ENCODE data around the gene EFNB1. TPM values are rescaled to one million over a fixed set of nuclear protein-coding genes. Genes with fewer than 3 reads are reported as not detected.

Gene EFNB1
- total RNA-seq, 1 experiment from 2014 or later, result 16.4 TPM

DNA sequence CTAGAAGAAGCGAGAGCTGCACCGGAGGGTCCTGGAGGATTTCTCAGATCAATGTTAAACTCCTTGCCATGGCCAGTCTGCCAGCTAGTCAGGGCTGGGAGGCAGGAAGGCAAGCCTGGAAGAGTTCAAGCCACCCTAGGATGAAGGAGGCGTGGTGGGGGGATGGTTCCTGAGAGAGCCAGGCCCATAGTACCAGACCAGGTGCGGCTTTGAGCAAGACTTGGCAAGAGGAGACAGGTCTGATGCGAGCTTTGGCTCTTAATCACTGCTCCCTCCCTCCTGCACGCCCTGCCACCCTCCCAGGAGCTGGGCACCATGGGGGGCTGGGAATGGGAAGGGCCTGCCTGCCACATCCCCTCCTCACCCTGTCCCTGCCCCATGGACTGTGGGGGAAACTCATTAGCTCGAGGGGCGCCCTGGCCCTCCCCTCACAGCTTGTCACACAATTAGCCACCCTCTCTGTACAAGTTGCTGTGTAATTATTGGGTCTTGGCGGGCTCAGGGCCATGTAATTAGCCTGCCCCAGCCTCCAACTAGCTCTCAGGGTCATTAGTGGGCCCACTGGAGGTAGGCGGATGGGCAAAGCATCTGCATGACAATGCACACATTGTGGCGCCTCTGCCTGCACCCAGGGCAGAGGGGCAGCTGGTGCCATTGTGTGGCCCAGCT is 50.3 kb downstream of the EFNB1 start:
- H3K27me3 Mint-ChIP-seq (ENCODE audit: low read depth), result peaks cover 3% of the 10 kb centered on the region; the same call in 1 of the 2 replicates
- H3K36me3 Mint-ChIP-seq, result no peaks in the 10 kb centered on the region
- no peak for ATAC-seq
- no peak overlapping the region for H3K27ac Mint-ChIP-seq
- no peaks in the 10 kb centered on the region for H3K9me3 Mint-ChIP-seq
- POLR2A ChIA-PET, result no interaction called here
- no peak for DNase-seq (ENCODE audit: low spot score)
- TF ChIP-seq ZNF232 (CRISPR knock-in tag; IDR thresholded peaks at IDR 0.05), result no peak
- TF ChIP-seq RORB (CRISPR knock-in tag; IDR thresholded peaks at IDR 0.05), result no peak
- TF ChIP-seq, protein P1, sequence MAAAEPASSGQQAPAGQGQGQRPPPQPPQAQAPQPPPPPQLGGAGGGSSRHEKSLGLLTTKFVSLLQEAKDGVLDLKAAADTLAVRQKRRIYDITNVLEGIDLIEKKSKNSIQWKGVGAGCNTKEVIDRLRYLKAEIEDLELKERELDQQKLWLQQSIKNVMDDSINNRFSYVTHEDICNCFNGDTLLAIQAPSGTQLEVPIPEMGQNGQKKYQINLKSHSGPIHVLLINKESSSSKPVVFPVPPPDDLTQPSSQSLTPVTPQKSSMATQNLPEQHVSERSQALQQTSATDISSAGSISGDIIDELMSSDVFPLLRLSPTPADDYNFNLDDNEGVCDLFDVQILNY (CRISPR knock-in tag; IDR thresholded peaks at IDR 0.05), result no peak
- TF ChIP-seq TEAD1 (CRISPR knock-in tag; IDR thresholded peaks at IDR 0.05), result no peak
- no peak for TF ChIP-seq TEAD4 (CRISPR knock-in tag; IDR thresholded peaks at IDR 0.05)
- TF ChIP-seq OVOL2 (CRISPR knock-in tag; IDR thresholded peaks at IDR 0.05; ENCODE audit: borderline replicate concordance), result no peak
- no peak for TF ChIP-seq JAZF1 (CRISPR knock-in tag; IDR thresholded peaks at IDR 0.05)
- TF ChIP-seq NR1H2 (CRISPR knock-in tag; IDR thresholded peaks at IDR 0.05), result no peak
- TF ChIP-seq ZNF532 (CRISPR knock-in tag; IDR thresholded peaks at IDR 0.05; ENCODE audit: borderline replicate concordance), result no peak
- CTCF ChIA-PET, result interaction anchor here (1.2 to 3.5 kb wide), 2 partner anchors 51 to 343 kb away, joined by 3 to 23 read pairs; partner anchors contain the start of gene EFNB1
- no peak overlapping the region for H3K4me3 Mint-ChIP-seq
- peaks cover 49% of the 10 kb centered on the region for H3K4me1 Mint-ChIP-seq

DNA sequence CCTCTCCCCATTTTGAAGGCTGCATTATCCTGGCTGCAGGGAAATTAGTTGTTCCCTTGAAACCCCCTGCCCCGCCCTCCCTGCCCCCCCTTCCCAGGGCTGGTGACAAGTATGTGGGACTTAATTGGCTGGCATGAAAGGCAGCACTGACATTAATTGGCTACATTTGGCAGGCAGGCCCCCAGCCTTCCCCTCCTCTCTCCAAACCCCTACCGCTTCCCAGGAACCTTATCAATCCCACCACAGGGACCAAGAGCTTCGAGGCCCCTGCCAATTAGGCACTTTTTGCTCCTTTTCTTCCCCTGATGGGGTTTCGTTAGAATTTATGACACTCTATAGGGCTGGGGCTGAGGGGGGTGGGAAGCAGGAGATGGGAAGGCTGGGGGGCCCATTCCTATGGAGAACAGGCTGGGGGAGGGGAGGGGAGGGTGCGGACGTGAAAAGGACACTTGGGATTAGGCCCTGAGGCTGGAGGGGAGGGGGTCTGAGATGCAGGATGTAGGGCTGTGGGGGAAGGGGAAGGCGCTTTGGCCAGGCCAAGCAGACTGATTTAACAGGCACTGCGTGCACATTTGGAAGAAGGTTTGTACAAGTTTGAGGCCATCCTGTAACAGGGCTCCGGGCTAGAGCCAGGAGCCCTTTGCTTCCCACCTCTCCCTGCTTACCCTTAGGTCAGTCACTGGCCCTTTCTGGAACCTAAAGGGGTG is 52.2 kb downstream of the EFNB1 start:
- Mint-ChIP-seq H3K4me3 (no peak overlapping the region), H3K27ac (no peak overlapping the region), H3K4me1 (peaks cover 47% of the 10 kb centered on the region), H3K9me3 (no peaks in the 10 kb centered on the region), H3K27me3 (ENCODE audit: low read depth) (peaks cover 6% of the 10 kb centered on the region), H3K36me3 (no peaks in the 10 kb centered on the region)
- ChIA-PET CTCF (interaction anchor here (1.0 to 3.5 kb wide), 2 partner anchors 12 to 53 kb away, joined by 3 to 23 read pairs; partner anchors contain the start of gene EFNB1), POLR2A (no interaction called here)
- DNase-seq (ENCODE audit: low spot score) (peak; percentile 31), ATAC-seq (peak; percentile 66)
- TF ChIP-seq SMAD4 (CRISPR knock-in tag; IDR thresholded peaks at IDR 0.05) (no peak), ZNF232 (CRISPR knock-in tag; IDR thresholded peaks at IDR 0.05) (no peak), HMGA2 (CRISPR knock-in tag; IDR thresholded peaks at IDR 0.05) (no peak), OVOL2 (CRISPR knock-in tag; IDR thresholded peaks at IDR 0.05; ENCODE audit: borderline replicate concordance) (no peak), CBFB (CRISPR knock-in tag; IDR thresholded peaks at IDR 0.05; ENCODE audit: low read depth) (no peak), NFYB (CRISPR knock-in tag; conservative IDR thresholded peaks at IDR 0.05; ENCODE audit: low read depth) (no peak), TEAD4 (CRISPR knock-in tag; IDR thresholded peaks at IDR 0.05) (no peak), NFATC4 (CRISPR knock-in tag; IDR thresholded peaks at IDR 0.05) (no peak), NR2C2 (CRISPR knock-in tag; IDR thresholded peaks at IDR 0.05) (no peak), EMX1 (CRISPR knock-in tag; IDR thresholded peaks at IDR 0.05) (no peak), ZNF317 (CRISPR knock-in tag; IDR thresholded peaks at IDR 0.05; ENCODE audit: borderline replicate concordance, low read depth) (no peak), ERG (CRISPR knock-in tag; IDR thresholded peaks at IDR 0.05) (no peak), AFF4 (CRISPR knock-in tag; IDR thresholded peaks at IDR 0.05; ENCODE audit: borderline replicate concordance) (no peak)
- TF ChIP-seq, protein P2, sequence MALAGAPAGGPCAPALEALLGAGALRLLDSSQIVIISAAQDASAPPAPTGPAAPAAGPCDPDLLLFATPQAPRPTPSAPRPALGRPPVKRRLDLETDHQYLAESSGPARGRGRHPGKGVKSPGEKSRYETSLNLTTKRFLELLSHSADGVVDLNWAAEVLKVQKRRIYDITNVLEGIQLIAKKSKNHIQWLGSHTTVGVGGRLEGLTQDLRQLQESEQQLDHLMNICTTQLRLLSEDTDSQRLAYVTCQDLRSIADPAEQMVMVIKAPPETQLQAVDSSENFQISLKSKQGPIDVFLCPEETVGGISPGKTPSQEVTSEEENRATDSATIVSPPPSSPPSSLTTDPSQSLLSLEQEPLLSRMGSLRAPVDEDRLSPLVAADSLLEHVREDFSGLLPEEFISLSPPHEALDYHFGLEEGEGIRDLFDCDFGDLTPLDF (CRISPR knock-in tag; IDR thresholded peaks at IDR 0.05), result no peak

Measured in WTC11 (cell line).